ENCODE data around the gene ATP5MK.

- TF ChIP-seq HIC1 (tag by site-specific recombination; IDR thresholded peaks at IDR 0.05): no peak
- TF ChIP-seq YY1 (tag by site-specific recombination; IDR thresholded peaks at IDR 0.05): no peak
- TF ChIP-seq CTCF (tag by site-specific recombination; IDR thresholded peaks at IDR 0.05): no peak
- TF ChIP-seq ZNF544 (tag by site-specific recombination; IDR thresholded peaks at IDR 0.05): no peak
- no peak for TF ChIP-seq ZNF426 (tag by site-specific recombination; IDR thresholded peaks at IDR 0.05)
- no peak for TF ChIP-seq ZNF19 (tag by site-specific recombination; IDR thresholded peaks at IDR 0.05; ENCODE audit: low read depth)
- no peak for TF ChIP-seq PATZ1 (tag by site-specific recombination; IDR thresholded peaks at IDR 0.05)
- no peak for TF ChIP-seq ZBTB1 (tag by site-specific recombination; IDR thresholded peaks at IDR 0.05)
- TF ChIP-seq ZFP37 (tag by site-specific recombination; IDR thresholded peaks at IDR 0.05): no peak
- TF ChIP-seq ZNF18 (tag by site-specific recombination; IDR thresholded peaks at IDR 0.05): no peak
- TF ChIP-seq ZNF626 (tag by site-specific recombination; IDR thresholded peaks at IDR 0.05): no peak
- TF ChIP-seq INSM2 (tag by site-specific recombination; IDR thresholded peaks at IDR 0.05): no peak
Measured at GRCh38 chr10:103419101-103419500, 22.8 kb upstream of the ATP5MK start.

Data from HEK293 (cell line).